Measurements from ENCODE around the gene ASB6.

The ASB6 gene

GRCh38 chr9:129606161-129607026, 35.6 kb downstream of the ASB6 start:
- Histone ChIP-seq H3K27me3 (ENCODE audit: control insufficient read depth, insufficient read depth, low read length) (no peaks in the 10 kb centered on the region), H3K79me2 (no peaks in the 10 kb centered on the region), H2AFZ (no peak overlapping the region), H3K9ac (no peak overlapping the region), H3K4me1 (peaks cover 6% of the 10 kb centered on the region), H3K27ac (peak overlapping the region; percentile 69), H3K36me3 (ENCODE audit: control insufficient read depth, insufficient read depth, low read length) (no peaks in the 10 kb centered on the region), H3K9me3 (ENCODE audit: control insufficient read depth, low read length) (no peaks in the 10 kb centered on the region), H3K4me3 (ENCODE audit: low read depth, low read length) (no peak overlapping the region), H3K4me2 (ENCODE audit: low read length) (no peak overlapping the region)
- no peak for TF ChIP-seq CTCF (IDR thresholded peaks at IDR 0.05)

- Histone ChIP-seq H3K9me3 (ENCODE audit: control insufficient read depth, low read length) (no peaks in the 10 kb centered on the region), H3K4me2 (ENCODE audit: low read length) (no peak overlapping the region), H3K9ac (no peak overlapping the region), H3K79me2 (no peaks in the 10 kb centered on the region), H3K27me3 (ENCODE audit: control insufficient read depth, insufficient read depth, low read length) (no peaks in the 10 kb centered on the region), H3K27ac (no peak overlapping the region), H3K4me3 (ENCODE audit: low read depth, low read length) (no peak overlapping the region), H3K4me1 (peaks cover 6% of the 10 kb centered on the region), H2AFZ (no peak overlapping the region), H3K36me3 (ENCODE audit: control insufficient read depth, insufficient read depth, low read length) (no peaks in the 10 kb centered on the region)
- TF ChIP-seq CTCF (IDR thresholded peaks at IDR 0.05): no peak
Measured at GRCh38 chr9:129604766-129605163, 37.2 kb downstream of the ASB6 start.

GRCh38 chr9:129604056-129604765, 37.7 kb downstream of the ASB6 start:
- H2AFZ ChIP-seq: no peak overlapping the region
- H3K9me3 ChIP-seq (ENCODE audit: control insufficient read depth, low read length): no peaks in the 10 kb centered on the region
- no peaks in the 10 kb centered on the region for H3K79me2 ChIP-seq
- no peak overlapping the region for H3K9ac ChIP-seq
- H3K4me3 ChIP-seq (ENCODE audit: low read depth, low read length): no peak overlapping the region
- no peaks in the 10 kb centered on the region for H3K36me3 ChIP-seq (ENCODE audit: control insufficient read depth, insufficient read depth, low read length)
- no peak for TF ChIP-seq CTCF (IDR thresholded peaks at IDR 0.05)
- no peaks in the 10 kb centered on the region for H3K27me3 ChIP-seq (ENCODE audit: control insufficient read depth, insufficient read depth, low read length)
- peaks cover 5% of the 10 kb centered on the region for H3K4me1 ChIP-seq
- no peak overlapping the region for H3K27ac ChIP-seq
- no peak overlapping the region for H3K4me2 ChIP-seq (ENCODE audit: low read length)

GRCh38 chr9:129602598-129603415, 39.1 kb downstream of the ASB6 start:
- Histone ChIP-seq H3K9me3 (ENCODE audit: control insufficient read depth, low read length) (no peaks in the 10 kb centered on the region), H3K9ac (no peak overlapping the region), H3K36me3 (ENCODE audit: control insufficient read depth, insufficient read depth, low read length) (no peaks in the 10 kb centered on the region), H3K79me2 (no peaks in the 10 kb centered on the region), H2AFZ (no peak overlapping the region), H3K4me1 (no peaks in the 10 kb centered on the region), H3K4me2 (ENCODE audit: low read length) (no peak overlapping the region), H3K27me3 (ENCODE audit: control insufficient read depth, insufficient read depth, low read length) (no peaks in the 10 kb centered on the region), H3K27ac (no peak overlapping the region), H3K4me3 (ENCODE audit: low read depth, low read length) (no peak overlapping the region)
- TF ChIP-seq CTCF (IDR thresholded peaks at IDR 0.05): no peak

All from parathyroid adenoma (tissue), 2 donors.